HFFc6 (cell line): ENCODE measurements around the gene FBXO9. TPM values are rescaled to one million over a fixed set of nuclear protein-coding genes. Genes with fewer than 3 reads are reported as not detected.

Experiments
- DNase-seq: peaks from one replicate; pipeline ENCODE4 v3.0.0-alpha.2; 2018
- H3K27ac Mint-ChIP-seq: 2 replicates; pipeline ENCODE4 v1.8.0; 2020; ENCODE audit warnings: mild to moderate bottlenecking, mixed read lengths
- H3K27me3 Mint-ChIP-seq: 2 replicates; pipeline ENCODE4 v1.8.0; 2021; ENCODE audit warnings: mild to moderate bottlenecking, moderate library complexity, mixed read lengths; ENCODE audit not compliant: insufficient read depth
- H3K36me3 Mint-ChIP-seq: 2 replicates; pipeline ENCODE4 v1.8.0; 2021; ENCODE audit warnings: low read depth, mixed read lengths
- H3K4me1 Mint-ChIP-seq: 2 replicates; pipeline ENCODE4 v1.8.0; 2020; ENCODE audit warnings: low read depth, mixed read lengths
- H3K4me3 Mint-ChIP-seq: 2 replicates; pipeline ENCODE4 v1.8.0; 2020; ENCODE audit warnings: mild to moderate bottlenecking, moderate library complexity, mixed read lengths
- H3K9me3 Mint-ChIP-seq: 2 replicates; pipeline ENCODE4 v1.8.0; 2020; ENCODE audit warnings: mild to moderate bottlenecking, mixed read lengths
- CTCF ChIP-seq: fragments of 200-600 bp; sonication (generic); IDR thresholded peaks from 2 replicates; pipeline ENCODE4 v1.5.0; 2021; ENCODE audit warnings: antibody characterized with exemption, mild to moderate bottlenecking
- total RNA-seq, 6 experiments: library from RNA; stranded (reverse); fragmentation: NEBNext Ultra II Directional; extraction: Animal tissue kit (Norgen Biotek cat#: 25700); gene quantifications; 2 replicates in 1 of 6; 3 replicates in 5 of 6; pipeline ENCODE4 v1.2.3, GENCODE V29; 2021

FBXO9 gene
- total RNA-seq, 6 experiments from 2014 or later = 105 to 135 (median 122) TPM

GRCh38 chr6:53026526-53026925 lies 38.7 kb upstream of the FBXO9 start:
- no peak overlapping the region for H3K4me3 Mint-ChIP-seq
- H3K27ac Mint-ChIP-seq = no peak overlapping the region
- no peak for DNase-seq
- H3K9me3 Mint-ChIP-seq = no peaks in the 10 kb centered on the region
- H3K36me3 Mint-ChIP-seq = peaks cover 29% of the 10 kb centered on the region
- no peak for TF ChIP-seq CTCF
- H3K4me1 Mint-ChIP-seq = peaks cover 7% of the 10 kb centered on the region
- peaks cover 1% of the 10 kb centered on the region; the same call in 1 of the 2 replicates for H3K27me3 Mint-ChIP-seq

- Mint-ChIP-seq H3K36me3 (peaks cover 29% of the 10 kb centered on the region), H3K27ac (no peak overlapping the region), H3K4me3 (no peak overlapping the region), H3K27me3 (peaks cover 1% of the 10 kb centered on the region; the same call in 1 of the 2 replicates), H3K4me1 (peaks cover 6% of the 10 kb centered on the region), H3K9me3 (no peaks in the 10 kb centered on the region)
- DNase-seq = no peak
- no peak for TF ChIP-seq CTCF
Measured at GRCh38 chr6:53027131-53027718, 38.0 kb upstream of the FBXO9 start.

- TF ChIP-seq CTCF = no peak
- Mint-ChIP-seq H3K4me3 (no peak overlapping the region), H3K4me1 (peaks cover 17% of the 10 kb centered on the region), H3K27ac (no peak overlapping the region), H3K9me3 (no peaks in the 10 kb centered on the region), H3K27me3 (peaks cover 1% of the 10 kb centered on the region; the same call in 1 of the 2 replicates), H3K36me3 (peaks cover 36% of the 10 kb centered on the region)
- no peak for DNase-seq
Measured at GRCh38 chr6:53028467-53028866, 36.7 kb upstream of the FBXO9 start.

GRCh38 chr6:53029257-53029656 lies 35.9 kb upstream of the FBXO9 start:
- Mint-ChIP-seq H3K36me3 (peaks cover 38% of the 10 kb centered on the region), H3K9me3 (no peaks in the 10 kb centered on the region), H3K27me3 (peaks cover 1% of the 10 kb centered on the region; the same call in 1 of the 2 replicates), H3K4me3 (no peak overlapping the region), H3K4me1 (peaks cover 25% of the 10 kb centered on the region), H3K27ac (no peak overlapping the region)
- DNase-seq = no peak
- no peak for TF ChIP-seq CTCF

GRCh38 chr6:53029761-53030160 lies 35.4 kb upstream of the FBXO9 start:
- Mint-ChIP-seq H3K27me3 (no peaks in the 10 kb centered on the region), H3K27ac (no peak overlapping the region), H3K4me1 (peaks cover 30% of the 10 kb centered on the region), H3K4me3 (no peak overlapping the region), H3K9me3 (no peaks in the 10 kb centered on the region), H3K36me3 (peaks cover 39% of the 10 kb centered on the region)
- no peak for TF ChIP-seq CTCF
- no peak for DNase-seq

- H3K36me3 Mint-ChIP-seq = peaks cover 48% of the 10 kb centered on the region
- H3K27me3 Mint-ChIP-seq = no peaks in the 10 kb centered on the region; the same call in 1 of the 2 replicates
- no peak for DNase-seq
- no peak overlapping the region for H3K27ac Mint-ChIP-seq
- TF ChIP-seq CTCF = no peak
- peaks cover 45% of the 10 kb centered on the region for H3K4me1 Mint-ChIP-seq
- no peak overlapping the region for H3K4me3 Mint-ChIP-seq
- H3K9me3 Mint-ChIP-seq = no peaks in the 10 kb centered on the region
Measured at GRCh38 chr6:53031281-53031680, 33.9 kb upstream of the FBXO9 start.
